Left lung (tissue), 10 donors: ENCODE data around the gene DLX1. TPM values are rescaled to one million over a fixed set of nuclear protein-coding genes. Genes with fewer than 3 reads are reported as not detected.
A peak's percentile ranks its signal among the peaks of the same experiment; 100 is the strongest.

Source experiments
- ATAC-seq: fragments of 200-7000 bp; cut with Tn5 transposase; one replicate; pipeline ENCODE4 v1.9.1; 2020; ENCODE audit warnings: moderate library complexity
- DNase-seq, 4 donors: peaks; one replicate each; pipeline ENCODE4 v3.0.0-alpha.2; 2013 to 2020
- H3K27ac ChIP-seq, 2 donors: fragments of 200-600 bp; sonication (generic) in 1 of 2; one replicate each; pipeline versions ENCODE4 v1.5.0 to v1.8.0; 2020 to 2021
- H3K27me3 ChIP-seq, 2 donors: fragments of 200-600 bp; sonication (generic) in 1 of 2; one replicate each; pipeline versions ENCODE4 v1.5.0 to v1.8.0; 2020 to 2021
- H3K36me3 ChIP-seq, 2 donors: fragments of 200-600 bp; sonication (generic) in 1 of 2; one replicate each; pipeline versions ENCODE4 v1.5.0 to v1.8.0; 2020 to 2021
- H3K4me1 ChIP-seq, 2 donors: fragments of 200-600 bp; one replicate each; pipeline ENCODE4 v1.8.0; 2021
- H3K4me3 ChIP-seq, 2 donors: fragments of 200-600 bp; sonication (generic) in 1 of 2; one replicate each; pipeline versions ENCODE4 v1.5.0 to v1.8.0; 2020 to 2021; ENCODE audit warnings: mild to moderate bottlenecking in 1 of 2
- H3K9me3 ChIP-seq, 2 donors: fragments of 200-600 bp; sonication (generic) in 1 of 2; one replicate each; pipeline versions ENCODE4 v1.5.0 to v1.8.0; 2020 to 2021
- CTCF ChIP-seq, 2 donors: fragments of 200-600 bp; sonication (generic) in 1 of 2; IDR thresholded peaks; one replicate each; pipeline versions ENCODE4 v1.5.0 to v1.8.0; 2021; ENCODE audit warnings: antibody characterized with exemption in 2 of 2
- intact Hi-C, 2 donors: fragments of 100-400 bp; cut with DNase I; formaldehyde crosslinking; loops; one replicate each; pipeline versions ENCODE4 v1.11.2 to v1.14.2; 2022
- polyA plus RNA-seq, 6 donors: library from polyadenylated mRNA; unstranded; fragments of 120-200 nt; gene quantifications; one replicate each; pipeline ENCODE4 v1.2.1, GENCODE V29; 2013; ENCODE audit not compliant: insufficient read length in 6 of 6
- total RNA-seq, 2 donors: library from RNA; stranded (reverse); fragmentation: NEBNext Ultra II Directional; extraction: Animal tissue kit (Norgen Biotek cat#: 25700); gene quantifications; one replicate each; pipeline ENCODE4 v1.2.1, GENCODE V29; 2021
- donor health status: DM: no; HTN: yes; CAD: no.
- donor health status: DM: no; HTN: no; CAD: no.

Gene DLX1
- total and polyA plus RNA-seq, 8 donors = 0.09 to 0.11 TPM; not detected in 6

GRCh38 chr2:172100080-172100934 is 15.0 kb downstream of the DLX1 start:
- Histone ChIP-seq H3K27me3 (peaks cover 100% of the 10 kb centered on the region in 2 donors), H3K4me3 (no peak overlapping the region), H3K36me3 (no peaks in the 10 kb centered on the region), H3K9me3 (no peaks in the 10 kb centered on the region), H3K27ac (no peak overlapping the region), H3K4me1 (peaks cover 38 to 76% of the 10 kb centered on the region in 2 donors)
- DNase-seq (no peak), ATAC-seq (no peak)
- no peak for TF ChIP-seq CTCF (IDR thresholded peaks at IDR 0.05)
- intact Hi-C loops = loop anchor here in 1 of 2 donors (10.0 kb wide), 1 partner anchor 286 kb away; no protein-coding TSS in a partner anchor

GRCh38 chr2:172100935-172101820 is 15.9 kb downstream of the DLX1 start:
- Histone ChIP-seq H3K27me3 (peaks cover 100% of the 10 kb centered on the region in 2 donors), H3K4me1 (peaks cover 31 to 74% of the 10 kb centered on the region in 2 donors), H3K4me3 (peak overlapping the region in 1 of 2 donors; percentile 58), H3K36me3 (no peaks in the 10 kb centered on the region), H3K9me3 (no peaks in the 10 kb centered on the region), H3K27ac (no peak overlapping the region)
- ATAC-seq (no peak), DNase-seq (peak in 1 of 4 donors; percentile 81)
- TF ChIP-seq CTCF (IDR thresholded peaks at IDR 0.05) = no peak
- intact Hi-C loops = loop anchor here in 1 of 2 donors (10.0 kb wide), 1 partner anchor 286 kb away; no protein-coding TSS in a partner anchor

- intact Hi-C loops = loop anchor here in 1 of 2 donors (10.0 kb wide), 1 partner anchor 287 kb away; no protein-coding TSS in a partner anchor
- peak overlapping the region; percentile 21 to 58 for H3K4me3 ChIP-seq
- H3K4me1 ChIP-seq = peaks cover 36 to 73% of the 10 kb centered on the region in 2 donors
- no peak overlapping the region for H3K27ac ChIP-seq
- H3K27me3 ChIP-seq = peaks cover 100% of the 10 kb centered on the region in 2 donors
- ATAC-seq = peak; percentile 13
- H3K9me3 ChIP-seq = no peaks in the 10 kb centered on the region
- no peaks in the 10 kb centered on the region for H3K36me3 ChIP-seq
- DNase-seq = no peak
- no peak for TF ChIP-seq CTCF (IDR thresholded peaks at IDR 0.05)
These were observed 16.6 kb downstream of the DLX1 start for GRCh38 chr2:172101821-172102390.

- Histone ChIP-seq H3K36me3 (no peaks in the 10 kb centered on the region), H3K27ac (no peak within 1 kb of the TSS), H3K9me3 (no peaks in the 10 kb centered on the region), H3K4me1 (peaks cover 33 to 68% of the 10 kb centered on the region in 2 donors), H3K4me3 (peak within 1 kb of the TSS; percentile 21 to 58), H3K27me3 (peaks cover 100% of the 10 kb centered on the region in 2 donors)
- no peak for TF ChIP-seq CTCF (IDR thresholded peaks at IDR 0.05)
- peak; percentile 70 for ATAC-seq
- peak in 3 of 4 donors; percentile 85 to 92 (median 90) for DNase-seq
- intact Hi-C loops = loop anchor here in 1 of 2 donors (10.0 kb wide), 1 partner anchor 288 kb away; no protein-coding TSS in a partner anchor
These were observed 17.4 kb downstream of the DLX1 start, which contains the start of gene DLX2 for GRCh38 chr2:172102391-172103359. Gene DLX2, minus strand, starts transcription at chr2:172102900. Its CDS starts 362 bp downstream, at chr2:172102538.
